VCaP (cell line): Measurements from ENCODE around the gene ATXN1.

Experiments
- H3K27ac ChIP-seq: fragments of 450-650 bp; 2 replicates; pipeline ENCODE4 v1.5.1; 2017
- TF ChIP-seq, protein P1 (sequence below): fragments of 450-650 bp; conservative IDR thresholded peaks from 2 replicates; pipeline ENCODE4 v1.5.1; 2017; ENCODE audit warnings: mild to moderate bottlenecking, moderate library complexity

The ATXN1 gene

DNA sequence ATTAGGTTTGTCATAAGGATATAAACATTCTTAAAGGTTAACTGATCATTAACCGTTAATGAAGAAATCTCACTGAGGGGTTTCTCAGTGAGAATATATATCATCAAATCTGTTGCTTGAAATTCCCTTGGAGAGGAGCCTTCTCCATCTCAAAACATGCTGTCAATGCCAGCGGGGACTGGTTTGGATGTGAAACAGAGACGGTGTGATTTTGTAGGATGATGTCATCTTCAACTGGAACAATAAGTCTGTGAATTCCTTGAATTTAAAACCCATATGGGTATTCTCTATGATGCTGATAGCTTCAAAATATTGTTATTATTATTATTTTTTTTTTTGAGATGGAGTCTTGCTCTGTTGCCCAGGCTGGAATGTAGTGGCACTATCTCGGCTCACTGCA, 447.0 kb downstream of the ATXN1 start:
- no peak overlapping the region for H3K27ac ChIP-seq
- TF ChIP-seq, protein P1, sequence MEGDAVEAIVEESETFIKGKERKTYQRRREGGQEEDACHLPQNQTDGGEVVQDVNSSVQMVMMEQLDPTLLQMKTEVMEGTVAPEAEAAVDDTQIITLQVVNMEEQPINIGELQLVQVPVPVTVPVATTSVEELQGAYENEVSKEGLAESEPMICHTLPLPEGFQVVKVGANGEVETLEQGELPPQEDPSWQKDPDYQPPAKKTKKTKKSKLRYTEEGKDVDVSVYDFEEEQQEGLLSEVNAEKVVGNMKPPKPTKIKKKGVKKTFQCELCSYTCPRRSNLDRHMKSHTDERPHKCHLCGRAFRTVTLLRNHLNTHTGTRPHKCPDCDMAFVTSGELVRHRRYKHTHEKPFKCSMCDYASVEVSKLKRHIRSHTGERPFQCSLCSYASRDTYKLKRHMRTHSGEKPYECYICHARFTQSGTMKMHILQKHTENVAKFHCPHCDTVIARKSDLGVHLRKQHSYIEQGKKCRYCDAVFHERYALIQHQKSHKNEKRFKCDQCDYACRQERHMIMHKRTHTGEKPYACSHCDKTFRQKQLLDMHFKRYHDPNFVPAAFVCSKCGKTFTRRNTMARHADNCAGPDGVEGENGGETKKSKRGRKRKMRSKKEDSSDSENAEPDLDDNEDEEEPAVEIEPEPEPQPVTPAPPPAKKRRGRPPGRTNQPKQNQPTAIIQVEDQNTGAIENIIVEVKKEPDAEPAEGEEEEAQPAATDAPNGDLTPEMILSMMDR: no peak

DNA sequence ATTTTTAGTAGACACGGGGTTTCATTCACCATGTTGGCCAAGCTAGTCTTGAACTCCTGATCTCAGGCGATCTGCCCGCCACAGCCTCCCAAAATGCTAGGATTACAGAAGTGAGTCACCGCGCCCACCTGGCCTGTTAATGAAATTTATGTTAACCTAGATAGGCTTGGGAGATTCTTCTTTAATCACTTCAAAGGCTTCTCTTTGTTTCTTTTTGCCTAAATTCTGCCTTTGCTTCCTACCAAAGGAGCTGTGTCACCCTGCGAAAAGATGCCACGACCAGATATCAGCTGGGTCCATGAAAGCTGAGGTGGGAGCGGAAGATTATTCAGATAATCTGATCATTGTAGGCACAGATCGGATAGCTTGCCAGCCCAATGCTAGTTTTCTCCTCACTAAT, 447.5 kb downstream of the ATXN1 start:
- H3K27ac ChIP-seq: no peak overlapping the region
- TF ChIP-seq, protein P1: no peak

DNA sequence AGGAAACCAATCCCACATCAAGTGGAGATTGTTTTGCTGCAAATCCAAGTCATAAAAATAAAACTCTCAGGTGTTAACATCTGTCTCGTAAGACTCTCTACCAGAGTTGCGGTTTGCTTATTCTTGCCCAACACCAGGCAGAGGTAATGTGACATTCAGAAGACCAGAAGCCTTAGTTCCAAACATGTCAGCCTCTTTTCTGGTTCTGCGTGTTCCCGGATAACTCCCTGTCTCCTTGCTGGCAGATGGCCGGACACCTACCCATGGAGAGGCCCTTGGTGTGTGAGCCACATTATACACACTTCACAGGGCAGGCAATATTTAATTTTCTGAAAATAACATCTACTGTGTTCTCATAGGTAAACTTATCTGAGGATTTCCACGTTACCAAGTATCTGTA, 449.5 kb downstream of the ATXN1 start:
- TF ChIP-seq, protein P1: no peak
- H3K27ac ChIP-seq: no peak overlapping the region

DNA sequence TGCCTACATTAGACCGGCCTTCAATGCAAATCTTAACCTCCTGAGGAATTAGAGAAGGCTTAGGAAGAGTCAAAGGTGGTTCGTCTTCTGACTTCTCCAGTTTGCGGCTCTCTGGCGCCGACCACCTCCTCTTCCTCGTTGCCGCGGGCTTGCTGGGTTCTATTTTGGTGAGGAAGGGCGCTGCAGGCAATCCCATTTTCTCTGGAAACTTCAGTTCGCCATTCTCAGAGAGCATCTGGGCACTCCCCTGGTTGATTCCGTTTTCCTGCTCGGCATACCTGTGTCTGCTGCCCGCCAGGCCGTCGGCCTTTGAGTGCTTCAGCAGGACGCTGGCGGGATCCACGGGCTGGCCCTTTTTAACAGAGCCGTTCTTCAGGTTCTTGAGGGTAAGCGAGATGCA, 454.9 kb downstream of the ATXN1 start:
- no peak overlapping the region for H3K27ac ChIP-seq
- TF ChIP-seq, protein P1: no peak

DNA sequence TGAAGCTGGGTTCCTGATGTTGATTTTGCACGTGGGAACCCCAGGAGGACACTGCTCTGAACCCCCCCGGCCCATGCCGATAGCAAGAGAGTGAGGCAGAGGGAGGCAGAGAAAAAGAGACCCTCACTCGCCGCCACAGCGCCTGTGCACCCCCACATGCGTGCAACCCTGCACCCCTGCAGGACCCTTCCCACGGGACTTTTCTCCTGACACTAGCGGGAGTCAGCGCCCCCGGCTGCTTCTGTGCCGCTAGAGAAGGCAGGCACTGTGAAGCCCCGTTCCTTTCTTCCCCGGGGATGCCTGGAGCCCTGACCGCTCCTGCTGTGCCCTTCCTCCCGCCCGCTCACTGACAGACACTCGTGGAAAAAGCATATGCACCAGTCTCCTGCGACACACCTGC, 455.5 kb downstream of the ATXN1 start:
- TF ChIP-seq, protein P1: no peak
- H3K27ac ChIP-seq: no peak overlapping the region

DNA sequence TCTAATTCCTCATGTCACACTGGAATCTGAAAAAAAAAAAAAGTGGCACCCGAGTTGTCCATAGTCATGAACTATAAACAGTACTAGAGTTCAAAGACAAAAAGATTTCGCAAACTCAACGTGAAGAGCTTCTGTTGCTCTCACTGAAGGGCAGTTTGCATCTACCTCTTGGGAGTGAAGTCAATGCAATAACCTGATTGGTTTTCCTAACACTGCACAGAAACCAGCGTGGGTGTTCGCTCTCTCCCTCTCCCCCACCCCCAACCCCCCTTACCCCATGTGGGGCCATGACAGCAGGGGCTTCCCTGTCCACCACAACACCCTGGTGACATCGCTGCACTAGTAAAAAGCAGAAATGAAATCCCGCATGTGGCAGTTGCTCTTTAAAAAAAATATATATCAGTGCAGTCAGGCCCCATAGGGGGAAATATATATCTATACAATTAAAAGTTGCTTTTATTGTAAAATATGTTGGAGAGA, 456.0 kb downstream of the ATXN1 start:
- TF ChIP-seq, protein P1: no peak
- H3K27ac ChIP-seq: no peak overlapping the region

DNA sequence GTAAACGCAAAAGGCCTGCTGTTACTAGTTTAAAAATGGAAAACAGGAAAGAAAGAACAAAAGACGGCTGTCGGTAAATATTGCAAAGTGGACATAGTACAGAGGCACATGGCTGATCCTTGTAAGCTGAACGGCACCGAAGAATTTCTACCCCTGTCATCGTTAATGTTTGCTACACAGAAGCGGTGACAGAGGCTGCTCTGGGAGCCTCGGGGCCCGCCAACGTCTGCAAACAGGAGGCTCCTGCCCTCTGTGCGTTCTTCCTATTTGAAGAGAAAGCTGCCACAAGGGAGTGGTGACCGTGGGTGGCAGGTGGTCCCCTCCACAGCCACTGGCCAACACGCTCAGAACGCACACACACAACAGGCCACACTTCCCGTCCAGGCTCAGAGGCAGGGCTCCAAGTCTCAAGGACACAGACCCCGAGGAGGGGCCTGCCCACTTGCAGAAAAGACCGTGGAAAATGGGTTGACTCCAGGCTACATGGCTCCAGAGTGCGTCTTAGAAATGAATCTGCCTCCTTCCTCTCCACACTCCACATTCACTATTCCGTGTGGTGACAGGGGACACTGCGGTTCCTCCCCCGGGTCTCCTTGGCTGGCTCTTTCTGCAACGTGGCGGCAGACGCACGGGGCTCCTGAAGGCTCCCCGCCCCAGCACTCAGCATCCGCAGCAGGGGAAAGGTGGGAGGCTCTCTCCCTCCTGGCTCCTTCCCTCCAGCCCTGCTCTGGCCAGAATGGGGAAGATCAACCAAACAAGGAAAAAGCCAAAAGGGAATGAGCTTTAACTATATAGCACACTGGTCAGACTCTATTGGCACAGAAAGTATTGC, 458.3 kb downstream of the ATXN1 start:
- no peak overlapping the region for H3K27ac ChIP-seq
- TF ChIP-seq, protein P1: no peak
